Smooth muscle cell (in vitro differentiated cells): ENCODE measurements around the gene ZNF500. TPM values are rescaled to one million over a fixed set of nuclear protein-coding genes. Genes with fewer than 3 reads are reported as not detected.

Experiments
- DNase-seq: peaks from one replicate; lab custom pipeline; 2025; ENCODE audit not compliant: unreplicated experiment; lab: John Stamatoyannopoulos, UW
- H2AFZ ChIP-seq: fragments of 200-600 bp; sonication (generic); 2 replicates; pipeline ENCODE4 v1.6.0; 2016; ENCODE audit warnings: antibody characterized with exemption, low read depth, mild to moderate bottlenecking
- H3F3A ChIP-seq: fragments of 200-600 bp; sonication (generic); 2 replicates; pipeline ENCODE4 v1.6.0; 2017; ENCODE audit warnings: antibody characterized with exemption, low read depth
- H3K27ac ChIP-seq: fragments of 200-600 bp; sonication (generic); 2 replicates; pipeline ENCODE4 v1.5.1; 2016; ENCODE audit warnings: low read depth, mild to moderate bottlenecking
- H3K27me3 ChIP-seq: fragments of 200-600 bp; sonication (generic); 2 replicates; pipeline ENCODE4 v1.6.1; 2016; ENCODE audit warnings: low read depth, mild to moderate bottlenecking
- H3K36me3 ChIP-seq: fragments of 200-600 bp; sonication (generic); 2 replicates; pipeline ENCODE4 v1.5.1; 2016; ENCODE audit warnings: low read depth
- H3K4me1 ChIP-seq: fragments of 200-600 bp; sonication (generic); 2 replicates; pipeline ENCODE4 v1.5.1; 2016; ENCODE audit warnings: low read depth
- H3K4me2 ChIP-seq: fragments of 200-600 bp; sonication (generic); 2 replicates; pipeline ENCODE4 v1.6.0; 2016; ENCODE audit warnings: mild to moderate bottlenecking
- H3K4me3 ChIP-seq: fragments of 200-600 bp; sonication (generic); 2 replicates; pipeline ENCODE4 v1.5.1; 2016; ENCODE audit warnings: mild to moderate bottlenecking
- H3K79me2 ChIP-seq: fragments of 200-600 bp; sonication (generic); 2 replicates; pipeline ENCODE4 v1.6.0; 2016; ENCODE audit warnings: low read depth, mild to moderate bottlenecking
- H3K9ac ChIP-seq: fragments of 200-600 bp; sonication (generic); 2 replicates; pipeline ENCODE4 v1.6.0; 2016; ENCODE audit warnings: low read depth
- H3K9me3 ChIP-seq: fragments of 200-600 bp; sonication (generic); replicated peaks from 2 replicates; pipeline ENCODE4 v1.5.1; 2016; ENCODE audit warnings: low read depth
- H4K20me1 ChIP-seq: fragments of 200-600 bp; sonication (generic); 2 replicates; pipeline ENCODE4 v1.6.0; 2016; ENCODE audit warnings: low read depth
- WGBS: methylation state at CpG from one replicate; pipeline ENCODE4 v1.1.7; 2016; ENCODE audit warnings: low lambda C conversion rate; 5-methylcytosine and 5-hydroxymethylcytosine counted together
- polyA plus RNA-seq: library from polyadenylated mRNA; unstranded; fragments of >200 nt; fragmentation: Nextera tagmentation; extraction: Ambion mirVana; gene quantifications from 2 replicates; pipeline ENCODE4 v1.2.1, GENCODE V29; 2016
- total RNA-seq: library from RNA; depleted of rRNA; stranded (reverse); fragments of >200 nt; gene quantifications from 2 replicates; pipeline ENCODE4 v1.2.3, GENCODE V29; 2014
- TF ChIP-seq, protein P1 (sequence below): fragments of 200-600 bp; sonication (generic); IDR thresholded peaks from 2 replicates; pipeline ENCODE4 v1.5.1; 2017; ENCODE audit warnings: borderline replicate concordance, mild to moderate bottlenecking, antibody characterized with exemption; ENCODE audit not compliant: insufficient read depth, poor library complexity, severe bottlenecking

ZNF500 gene
- total and polyA plus RNA-seq, 2 experiments from 2014 or later: 4.1 to 7.1 TPM

DNA sequence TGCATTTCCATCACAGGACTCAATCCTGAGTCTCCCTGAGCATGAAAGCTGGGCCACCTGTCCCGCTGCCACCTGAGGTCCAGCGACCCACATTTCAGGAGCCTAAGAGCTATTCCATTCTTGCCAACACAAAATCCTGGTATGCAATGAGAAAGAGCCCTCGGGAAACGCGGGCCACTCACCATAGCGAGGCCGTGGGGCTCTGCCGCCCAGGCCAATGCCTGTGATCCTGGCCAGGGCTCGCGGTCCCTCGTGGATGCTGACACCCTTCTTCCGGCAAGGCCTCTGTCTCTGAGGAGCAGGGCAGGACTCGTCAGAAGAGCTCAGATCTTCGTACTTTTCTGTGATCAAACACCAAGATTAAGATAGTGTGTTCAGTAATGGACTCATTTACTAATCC lies 62.0 kb downstream of the ZNF500 start:
- Histone ChIP-seq H2AFZ (no peak overlapping the region), H3K79me2 (no peaks in the 10 kb centered on the region), H3K36me3 (no peaks in the 10 kb centered on the region), H3K27me3 (no peaks in the 10 kb centered on the region), H3K9me3 (no peaks in the 10 kb centered on the region), H3F3A (no peaks in the 10 kb centered on the region), H3K9ac (no peak overlapping the region), H3K4me2 (no peak overlapping the region), H3K27ac (no peak overlapping the region), H3K4me1 (no peaks in the 10 kb centered on the region), H3K4me3 (no peak overlapping the region), H4K20me1 (peaks cover 7% of the 10 kb centered on the region)
- DNase-seq: no peak
- TF ChIP-seq, protein P1, sequence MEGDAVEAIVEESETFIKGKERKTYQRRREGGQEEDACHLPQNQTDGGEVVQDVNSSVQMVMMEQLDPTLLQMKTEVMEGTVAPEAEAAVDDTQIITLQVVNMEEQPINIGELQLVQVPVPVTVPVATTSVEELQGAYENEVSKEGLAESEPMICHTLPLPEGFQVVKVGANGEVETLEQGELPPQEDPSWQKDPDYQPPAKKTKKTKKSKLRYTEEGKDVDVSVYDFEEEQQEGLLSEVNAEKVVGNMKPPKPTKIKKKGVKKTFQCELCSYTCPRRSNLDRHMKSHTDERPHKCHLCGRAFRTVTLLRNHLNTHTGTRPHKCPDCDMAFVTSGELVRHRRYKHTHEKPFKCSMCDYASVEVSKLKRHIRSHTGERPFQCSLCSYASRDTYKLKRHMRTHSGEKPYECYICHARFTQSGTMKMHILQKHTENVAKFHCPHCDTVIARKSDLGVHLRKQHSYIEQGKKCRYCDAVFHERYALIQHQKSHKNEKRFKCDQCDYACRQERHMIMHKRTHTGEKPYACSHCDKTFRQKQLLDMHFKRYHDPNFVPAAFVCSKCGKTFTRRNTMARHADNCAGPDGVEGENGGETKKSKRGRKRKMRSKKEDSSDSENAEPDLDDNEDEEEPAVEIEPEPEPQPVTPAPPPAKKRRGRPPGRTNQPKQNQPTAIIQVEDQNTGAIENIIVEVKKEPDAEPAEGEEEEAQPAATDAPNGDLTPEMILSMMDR: no peak
- WGBS: 96% methylated on average over 14 of the region's 14 CpGs

- Histone ChIP-seq H3F3A (no peaks in the 10 kb centered on the region), H3K36me3 (no peaks in the 10 kb centered on the region), H3K9ac (no peak overlapping the region), H2AFZ (no peak overlapping the region), H3K27ac (no peak overlapping the region), H3K79me2 (no peaks in the 10 kb centered on the region), H3K4me2 (no peak overlapping the region), H4K20me1 (peaks cover 7% of the 10 kb centered on the region), H3K27me3 (no peaks in the 10 kb centered on the region), H3K9me3 (no peaks in the 10 kb centered on the region), H3K4me3 (no peak overlapping the region), H3K4me1 (no peaks in the 10 kb centered on the region)
- no peak for DNase-seq
- TF ChIP-seq, protein P1: no peak
- 96% methylated on average over 8 of the region's 8 CpGs for WGBS
Observed at GRCh38 chr16:4704491-4704890, 62.5 kb downstream of the ZNF500 start.

- WGBS: over 99% methylated on average over 7 of the region's 7 CpGs
- H3K36me3 ChIP-seq: no peaks in the 10 kb centered on the region
- no peak overlapping the region for H3K4me2 ChIP-seq
- no peak overlapping the region for H2AFZ ChIP-seq
- no peak for DNase-seq
- H3K27me3 ChIP-seq: no peaks in the 10 kb centered on the region
- H3K9ac ChIP-seq: no peak overlapping the region
- H3F3A ChIP-seq: no peaks in the 10 kb centered on the region
- H3K79me2 ChIP-seq: no peaks in the 10 kb centered on the region
- no peak overlapping the region for H3K4me3 ChIP-seq
- H4K20me1 ChIP-seq: peaks cover 7% of the 10 kb centered on the region
- no peak overlapping the region for H3K27ac ChIP-seq
- TF ChIP-seq, protein P1: no peak
- H3K4me1 ChIP-seq: no peaks in the 10 kb centered on the region
- H3K9me3 ChIP-seq: no peaks in the 10 kb centered on the region
Observed at GRCh38 chr16:4703906-4704305, 63.1 kb downstream of the ZNF500 start.

DNA sequence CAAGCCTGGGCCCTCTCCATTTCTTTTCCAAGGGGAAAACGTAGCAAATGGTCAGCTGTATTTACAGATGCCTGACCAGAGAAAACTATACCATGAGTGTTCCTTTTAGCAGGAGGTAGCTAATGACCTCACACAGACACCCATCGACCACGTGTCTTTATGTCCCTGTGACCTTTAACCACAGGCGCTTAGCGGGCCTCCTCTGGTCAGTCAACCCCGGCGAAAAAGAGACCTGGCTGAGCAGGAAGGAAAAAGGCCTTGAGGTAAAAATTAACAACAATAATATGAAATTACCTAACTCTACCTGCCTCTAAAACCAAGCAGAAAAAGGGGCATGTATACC lies 64.5 kb downstream of the ZNF500 start:
- Histone ChIP-seq H3K27ac (no peak overlapping the region), H3K79me2 (no peaks in the 10 kb centered on the region), H3K4me3 (no peak overlapping the region), H3K9ac (no peak overlapping the region), H3K27me3 (no peaks in the 10 kb centered on the region), H2AFZ (no peak overlapping the region), H3K36me3 (no peaks in the 10 kb centered on the region), H3K4me1 (no peaks in the 10 kb centered on the region), H4K20me1 (peaks cover 7% of the 10 kb centered on the region), H3K4me2 (no peak overlapping the region), H3K9me3 (no peaks in the 10 kb centered on the region), H3F3A (no peaks in the 10 kb centered on the region)
- TF ChIP-seq, protein P1: no peak
- 95% methylated on average over 7 of the region's 7 CpGs for WGBS
- no peak for DNase-seq
